ENCODE results near the gene DLG2. TPM values are rescaled to one million over a fixed set of nuclear protein-coding genes. Genes with fewer than 3 reads are reported as not detected.
"Not testable (repeated sequence)": the region's sequence is repeated elsewhere in the genome, so short reads cannot be mapped to it uniquely, and the experiment has no call there.

DLG2 gene
- 10 to 100 TPM in 1 of 3 donors, 1 to 10 TPM in 2; 4.3 to 12.3 (median 6.9) TPM for total RNA-seq

DNA sequence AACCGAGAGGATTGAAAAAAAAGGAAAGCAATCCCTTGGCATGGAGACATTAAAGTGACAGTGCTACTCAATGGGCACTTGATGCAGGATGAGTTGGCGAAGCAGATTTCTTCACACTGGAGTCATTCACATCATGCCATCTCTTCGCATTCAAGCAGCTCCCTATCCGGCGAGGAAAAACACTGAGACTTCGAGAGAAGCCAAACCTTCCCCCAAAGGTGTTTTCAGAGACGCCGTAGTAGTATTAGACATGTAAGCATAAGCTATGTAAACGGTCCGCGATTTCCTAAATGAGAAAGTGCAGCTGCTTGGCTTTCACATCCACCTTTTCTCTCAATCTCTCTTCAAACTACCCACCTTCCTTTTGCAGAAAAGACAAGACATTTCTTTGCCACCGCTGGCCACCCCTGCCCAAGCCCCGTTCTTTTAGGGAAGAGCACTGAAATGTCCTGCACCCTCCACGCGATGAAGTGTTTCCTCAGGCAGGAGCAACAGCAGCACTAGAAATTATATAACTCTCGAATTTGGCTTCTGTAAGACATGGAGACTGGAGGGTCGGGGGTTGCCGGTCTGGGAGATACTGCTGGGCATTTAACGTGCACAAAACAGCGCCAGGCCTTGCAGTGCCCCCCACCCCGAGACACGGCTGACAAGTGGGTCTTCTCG is at the start of gene DLG2:
DLG2 (minus strand) TSS at position 13 of the 666 bp plus-strand sequence.
- peak within 1 kb of the TSS; percentile 91 to 94 for H3K27ac ChIP-seq
- no peak for DNase-seq (ENCODE audit: low spot score in 2 of 2)
- H3K27me3 ChIP-seq, result no peaks in the 10 kb centered on the region
- no peaks in the 10 kb centered on the region for H3K9me3 ChIP-seq
- H3K36me3 ChIP-seq, result no peaks in the 10 kb centered on the region
- peaks cover 0 to 15% of the 10 kb centered on the region in 2 donors for H3K4me1 ChIP-seq
- peak within 1 kb of the TSS; percentile 66 to 84 (median 82) for H3K4me3 ChIP-seq
- intact Hi-C loops (cut with DNase I; ENCODE audit: low total_unique reads), result no loop called here
- TF ChIP-seq POLR2AphosphoS5 (IDR thresholded peaks at IDR 0.05) (no peak), POLR2A (IDR thresholded peaks at IDR 0.05) (no peak), CTCF (IDR thresholded peaks at IDR 0.05) (no peak)

DNA sequence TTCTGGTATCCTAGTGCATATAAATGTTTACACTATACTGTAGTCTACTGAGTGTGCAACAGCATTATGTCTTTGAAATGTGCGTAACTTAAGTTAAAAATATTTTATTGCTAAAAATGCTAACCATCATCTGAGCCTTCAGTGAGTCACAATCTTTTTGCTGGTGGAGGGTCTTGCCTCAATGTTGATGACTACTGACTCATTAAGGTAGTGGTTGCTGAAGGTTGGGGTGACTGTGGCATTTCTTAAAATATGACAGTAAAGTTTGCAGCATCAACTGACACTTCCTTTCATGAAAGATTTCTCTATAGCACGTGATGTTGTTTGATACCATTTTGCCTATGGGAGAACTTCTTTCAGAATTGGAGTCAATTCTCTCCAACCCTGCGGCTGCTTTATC is 46.2 kb upstream of the DLG2 start:
- H3K4me1 ChIP-seq, result no peaks in the 10 kb centered on the region
- TF ChIP-seq CTCF (IDR thresholded peaks at IDR 0.05) (no peak), POLR2A (IDR thresholded peaks at IDR 0.05) (no peak), POLR2AphosphoS5 (IDR thresholded peaks at IDR 0.05) (no peak)
- peaks cover 0 to 4% of the 10 kb centered on the region in 2 donors for H3K9me3 ChIP-seq
- no peaks in the 10 kb centered on the region for H3K36me3 ChIP-seq
- intact Hi-C loops (cut with DNase I; ENCODE audit: low total_unique reads), result no loop called here
- DNase-seq (ENCODE audit: low spot score in 2 of 2), result no peak
- H3K27me3 ChIP-seq, result no peaks in the 10 kb centered on the region
- no peak overlapping the region for H3K4me3 ChIP-seq
- H3K27ac ChIP-seq, result no peak overlapping the region

DNA sequence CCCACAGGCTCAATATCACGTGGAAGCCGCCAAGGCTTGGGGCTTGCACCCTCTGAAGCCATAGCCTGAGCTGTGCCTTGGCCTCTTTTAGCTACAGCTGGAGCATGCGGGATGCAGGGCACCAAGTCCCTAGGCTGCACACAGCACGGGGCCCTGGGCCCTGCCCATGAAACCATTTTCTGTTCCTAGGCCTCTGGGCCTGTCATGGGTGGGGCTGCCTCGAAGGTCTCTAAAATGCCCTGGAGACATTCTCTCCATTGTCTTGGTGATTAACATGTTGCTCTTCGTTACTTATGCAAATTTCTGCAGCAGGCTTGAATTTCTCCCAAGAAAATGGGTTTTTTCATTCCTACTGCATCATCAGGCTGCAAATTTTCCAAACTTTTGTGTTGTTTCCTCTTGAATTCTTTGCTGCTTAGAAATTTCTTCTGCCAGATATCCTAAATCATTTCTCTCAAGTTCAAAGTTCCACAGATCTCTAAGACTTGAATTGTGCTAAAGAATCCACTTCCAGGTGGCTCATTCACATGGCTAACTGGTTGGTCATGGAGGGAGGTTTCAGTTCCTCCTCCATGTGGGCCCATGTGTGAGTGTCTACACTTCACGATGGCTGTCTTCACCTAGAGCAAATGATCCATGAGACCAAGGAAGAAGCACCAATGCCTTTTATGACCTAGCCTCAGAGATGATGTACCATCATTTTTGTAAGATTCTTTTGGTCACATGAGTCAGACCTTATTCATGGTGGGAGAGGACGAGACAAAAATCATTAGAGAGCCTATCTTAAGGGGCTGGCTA is 45.2 kb upstream of the DLG2 start:
- no peaks in the 10 kb centered on the region for H3K27me3 ChIP-seq
- TF ChIP-seq POLR2AphosphoS5 (IDR thresholded peaks at IDR 0.05), result no peak
- TF ChIP-seq CTCF (IDR thresholded peaks at IDR 0.05), result no peak
- no peak for TF ChIP-seq POLR2A (IDR thresholded peaks at IDR 0.05)
- intact Hi-C loops (cut with DNase I; ENCODE audit: low total_unique reads), result no loop called here
- H3K36me3 ChIP-seq, result no peaks in the 10 kb centered on the region
- no peak for DNase-seq (ENCODE audit: low spot score in 2 of 2)
- H3K9me3 ChIP-seq, result peaks cover 0 to 4% of the 10 kb centered on the region in 2 donors
- H3K4me3 ChIP-seq, result no peak overlapping the region
- no peak overlapping the region for H3K27ac ChIP-seq
- H3K4me1 ChIP-seq, result no peaks in the 10 kb centered on the region

GRCh38 chr11:85670949-85671663 is 44.0 kb upstream of the DLG2 start:
- DNase-seq (ENCODE audit: low spot score in 2 of 2); H3K4me1 ChIP-seq; H3K36me3 ChIP-seq; H3K27me3 ChIP-seq; H3K9me3 ChIP-seq; intact Hi-C loops (cut with DNase I; ENCODE audit: low total_unique reads); H3K4me3 ChIP-seq; H3K27ac ChIP-seq: not testable (repeated sequence)

- Histone ChIP-seq H3K4me3 (no peak overlapping the region), H3K27me3 (no peaks in the 10 kb centered on the region), H3K4me1 (no peaks in the 10 kb centered on the region), H3K9me3 (no peaks in the 10 kb centered on the region), H3K27ac (no peak overlapping the region), H3K36me3 (no peaks in the 10 kb centered on the region)
- DNase-seq (ENCODE audit: low spot score in 2 of 2), result no peak
- TF ChIP-seq POLR2AphosphoS5 (IDR thresholded peaks at IDR 0.05), result no peak
- no peak for TF ChIP-seq CTCF (IDR thresholded peaks at IDR 0.05)
- no peak for TF ChIP-seq POLR2A (IDR thresholded peaks at IDR 0.05)
- intact Hi-C loops (cut with DNase I; ENCODE audit: low total_unique reads), result no loop called here
Measured at GRCh38 chr11:85668157-85668556, 41.0 kb upstream of the DLG2 start.
